Osteoblast (primary cell): Measurements from ENCODE around the gene SHISA2. TPM values are rescaled to one million over a fixed set of nuclear protein-coding genes. Genes with fewer than 3 reads are reported as not detected.

Source experiments
- DNase-seq: peaks from one replicate; pipeline ENCODE4 v3.0.0; 2011; ENCODE audit warnings: low spot score, mixed read lengths; ENCODE audit not compliant: insufficient read length; ENCODE audit errors: missing footprints
- H2AFZ ChIP-seq: 2 replicates; pipeline ENCODE4 v1.6.0; 2011; ENCODE audit warnings: mild to moderate bottlenecking, low read length
- H3K27ac ChIP-seq: 2 replicates; pipeline ENCODE4 v1.5.1; 2011; ENCODE audit warnings: mild to moderate bottlenecking, low read depth, low read length, moderate library complexity
- H3K27me3 ChIP-seq: 2 replicates; pipeline ENCODE4 v1.6.0; 2012; ENCODE audit warnings: mild to moderate bottlenecking, control low read depth, inconsistent platforms, low read length, moderate library complexity; ENCODE audit not compliant: insufficient read depth
- H3K36me3 ChIP-seq: 2 replicates; pipeline ENCODE4 v1.5.1; 2011; ENCODE audit warnings: mild to moderate bottlenecking, low read length, control low read depth, moderate library complexity; ENCODE audit not compliant: insufficient read depth
- H3K4me1 ChIP-seq: 2 replicates; pipeline ENCODE4 v1.5.1; 2011; ENCODE audit warnings: mild to moderate bottlenecking, low read length, control low read depth, moderate library complexity; ENCODE audit not compliant: insufficient read depth
- H3K4me2 ChIP-seq: 2 replicates; pipeline ENCODE4 v1.6.0; 2011; ENCODE audit warnings: mild to moderate bottlenecking, low read length; ENCODE audit not compliant: insufficient read depth
- H3K4me3 ChIP-seq: fragments of 200-600 bp; sonication (generic); 3 replicates; pipeline ENCODE4 v1.5.1; 2012; ENCODE audit warnings: mild to moderate bottlenecking, low read length, inconsistent platforms; ENCODE audit not compliant: insufficient read depth
- H3K79me2 ChIP-seq: 2 replicates; pipeline ENCODE4 v1.6.0; 2012; ENCODE audit warnings: mild to moderate bottlenecking, low read length, control low read depth, inconsistent platforms; ENCODE audit not compliant: insufficient read depth
- H3K9me3 ChIP-seq: 2 replicates; pipeline ENCODE4 v1.5.1; 2011; ENCODE audit warnings: low read depth, low read length, control low read depth
- H4K20me1 ChIP-seq: 2 replicates; pipeline ENCODE4 v1.6.0; 2012; ENCODE audit warnings: mild to moderate bottlenecking, low read length, control low read depth; ENCODE audit not compliant: insufficient read depth
- total RNA-seq: library from RNA; depleted of rRNA; stranded (reverse); fragments of >200 nt; gene quantifications from 2 replicates; pipeline ENCODE4 v1.2.3, GENCODE V29; 2012
- TF ChIP-seq, protein P1 (sequence below): IDR thresholded peaks from 2 replicates; pipeline ENCODE4 v1.5.1; 2011; ENCODE audit warnings: mild to moderate bottlenecking, low read depth, low read length, moderate library complexity; ENCODE audit errors: extremely low read depth

Gene SHISA2
- total RNA-seq, 1 donor, result 4.3 TPM

DNA sequence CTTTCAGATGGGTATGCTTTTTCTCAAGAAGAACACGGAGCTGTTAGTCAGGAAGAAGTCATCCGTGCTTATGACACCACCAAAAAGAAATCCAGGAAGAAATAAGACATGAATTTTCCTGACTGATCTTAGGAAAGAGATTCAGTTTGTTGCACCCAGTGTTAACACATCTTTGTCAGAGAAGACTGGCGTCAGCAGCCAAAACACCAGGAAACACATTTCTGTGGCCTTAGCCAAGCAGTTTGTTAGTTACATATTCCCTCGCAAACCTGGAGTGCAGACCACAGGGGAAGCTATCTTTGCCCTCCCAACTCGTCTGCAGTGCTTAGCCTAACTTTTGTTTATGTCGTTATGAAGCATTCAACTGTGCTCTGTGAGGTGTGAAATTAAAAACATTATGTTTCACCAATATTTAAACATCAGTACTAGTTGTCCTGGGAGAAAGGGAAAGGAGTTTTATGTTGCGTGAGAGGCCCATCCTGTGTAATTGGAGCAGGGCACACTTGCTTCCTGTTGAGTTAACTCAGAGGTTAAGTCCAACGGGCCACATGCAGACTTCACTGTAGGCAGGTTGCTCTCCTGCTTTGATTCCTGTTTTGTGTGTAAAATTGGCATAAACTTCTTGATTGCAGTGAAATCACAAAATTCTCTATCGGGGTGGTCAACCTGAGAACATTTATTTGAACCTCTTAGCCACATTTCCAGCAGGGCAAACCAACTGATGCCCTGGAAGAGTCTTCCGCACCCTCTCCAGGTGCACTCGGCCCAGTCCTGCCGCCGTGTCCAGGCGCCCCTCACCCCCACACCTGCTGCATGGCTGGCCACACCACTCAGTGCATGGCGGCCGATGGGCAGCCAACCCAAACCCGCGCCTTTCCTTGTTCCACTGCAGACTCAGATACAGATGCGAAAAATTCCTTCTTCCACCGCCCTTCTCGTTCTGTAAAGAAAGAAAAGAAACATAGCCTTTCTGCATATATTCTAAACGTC lies 31.6 kb downstream of the SHISA2 start:
- no peak overlapping the region for H3K4me3 ChIP-seq
- no peaks in the 10 kb centered on the region for H3K36me3 ChIP-seq
- peak; percentile 90 for DNase-seq
- TF ChIP-seq, protein P1, sequence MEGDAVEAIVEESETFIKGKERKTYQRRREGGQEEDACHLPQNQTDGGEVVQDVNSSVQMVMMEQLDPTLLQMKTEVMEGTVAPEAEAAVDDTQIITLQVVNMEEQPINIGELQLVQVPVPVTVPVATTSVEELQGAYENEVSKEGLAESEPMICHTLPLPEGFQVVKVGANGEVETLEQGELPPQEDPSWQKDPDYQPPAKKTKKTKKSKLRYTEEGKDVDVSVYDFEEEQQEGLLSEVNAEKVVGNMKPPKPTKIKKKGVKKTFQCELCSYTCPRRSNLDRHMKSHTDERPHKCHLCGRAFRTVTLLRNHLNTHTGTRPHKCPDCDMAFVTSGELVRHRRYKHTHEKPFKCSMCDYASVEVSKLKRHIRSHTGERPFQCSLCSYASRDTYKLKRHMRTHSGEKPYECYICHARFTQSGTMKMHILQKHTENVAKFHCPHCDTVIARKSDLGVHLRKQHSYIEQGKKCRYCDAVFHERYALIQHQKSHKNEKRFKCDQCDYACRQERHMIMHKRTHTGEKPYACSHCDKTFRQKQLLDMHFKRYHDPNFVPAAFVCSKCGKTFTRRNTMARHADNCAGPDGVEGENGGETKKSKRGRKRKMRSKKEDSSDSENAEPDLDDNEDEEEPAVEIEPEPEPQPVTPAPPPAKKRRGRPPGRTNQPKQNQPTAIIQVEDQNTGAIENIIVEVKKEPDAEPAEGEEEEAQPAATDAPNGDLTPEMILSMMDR, result no peak
- H3K27ac ChIP-seq, result peak overlapping the region; percentile 76
- H3K4me1 ChIP-seq, result peaks cover 33% of the 10 kb centered on the region
- peak overlapping the region; percentile 37 for H3K4me2 ChIP-seq
- no peaks in the 10 kb centered on the region for H3K79me2 ChIP-seq
- H3K27me3 ChIP-seq, result no peaks in the 10 kb centered on the region
- H4K20me1 ChIP-seq, result no peaks in the 10 kb centered on the region
- no peak overlapping the region for H2AFZ ChIP-seq
- no peaks in the 10 kb centered on the region for H3K9me3 ChIP-seq

DNA sequence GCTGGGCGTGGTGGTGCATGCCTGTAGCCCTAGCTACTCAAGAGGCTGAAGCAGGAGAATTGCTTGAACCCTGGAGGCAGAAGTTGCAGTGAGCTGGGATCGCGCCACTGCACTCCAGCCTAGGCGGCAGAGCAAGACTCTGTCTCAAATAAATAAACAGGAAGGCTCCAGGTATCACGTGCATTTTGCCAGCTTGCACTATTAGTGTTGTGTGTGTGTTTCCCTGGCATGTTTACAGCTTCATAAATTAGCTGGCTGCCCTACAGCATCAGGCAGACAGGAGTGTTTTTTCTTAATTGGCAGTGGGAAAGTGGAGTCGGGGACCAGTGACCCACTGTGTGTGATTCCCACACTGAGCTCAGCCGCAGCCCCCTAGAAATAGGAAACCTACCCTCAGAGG lies 32.6 kb downstream of the SHISA2 start:
- H3K36me3 ChIP-seq, result no peaks in the 10 kb centered on the region
- H2AFZ ChIP-seq, result no peak overlapping the region
- H3K27ac ChIP-seq, result peak overlapping the region; percentile 76
- TF ChIP-seq, protein P1, result no peak
- H3K79me2 ChIP-seq, result no peaks in the 10 kb centered on the region
- no peak overlapping the region for H3K4me3 ChIP-seq
- no peaks in the 10 kb centered on the region for H3K27me3 ChIP-seq
- no peaks in the 10 kb centered on the region for H3K9me3 ChIP-seq
- H3K4me2 ChIP-seq, result peak overlapping the region; percentile 37
- peaks cover 33% of the 10 kb centered on the region for H3K4me1 ChIP-seq
- DNase-seq, result no peak
- H4K20me1 ChIP-seq, result no peaks in the 10 kb centered on the region

DNA sequence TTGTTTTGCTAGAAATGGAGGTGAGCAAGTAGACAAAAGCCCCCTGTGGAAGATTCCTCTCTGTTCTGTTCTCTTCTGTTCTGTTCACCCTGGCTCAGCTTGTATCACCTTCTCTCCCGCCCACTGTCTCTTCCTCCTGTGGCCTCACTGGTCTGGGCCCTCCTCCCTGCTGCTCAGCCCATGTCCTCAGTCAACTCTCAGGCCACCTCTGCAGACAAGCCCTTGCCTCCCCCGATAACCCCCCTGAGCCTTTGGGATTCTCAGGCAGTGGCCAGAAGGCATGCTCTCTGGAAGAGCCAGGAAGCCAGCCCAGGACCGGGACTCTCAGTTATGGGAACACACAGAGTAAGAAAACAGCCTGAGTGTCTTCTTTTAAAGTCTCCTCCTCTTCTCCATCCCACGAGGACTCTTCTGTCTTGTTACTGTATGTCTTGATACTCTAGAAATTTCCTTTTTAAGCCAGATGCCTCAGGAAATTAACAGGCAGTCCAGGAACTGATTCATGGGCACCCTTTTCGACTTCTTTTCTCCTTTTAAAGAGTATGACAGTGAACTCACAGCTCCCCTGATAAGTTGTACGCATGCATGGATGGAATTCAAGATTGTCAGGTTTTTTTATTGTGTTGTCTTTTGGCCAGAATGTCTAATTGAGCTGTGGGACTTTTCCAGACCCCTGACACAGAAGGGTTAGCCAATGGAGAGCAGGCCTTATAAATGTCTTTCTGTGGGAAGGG lies 33.7 kb downstream of the SHISA2 start:
- Histone ChIP-seq H3K4me1 (peaks cover 33% of the 10 kb centered on the region), H4K20me1 (no peaks in the 10 kb centered on the region), H3K9me3 (no peaks in the 10 kb centered on the region), H3K27me3 (no peaks in the 10 kb centered on the region), H3K4me3 (no peak overlapping the region), H2AFZ (peak overlapping the region; percentile 49), H3K36me3 (no peaks in the 10 kb centered on the region), H3K4me2 (no peak overlapping the region), H3K27ac (peak overlapping the region; percentile 56), H3K79me2 (no peaks in the 10 kb centered on the region)
- no peak for DNase-seq
- TF ChIP-seq, protein P1, result no peak
